ENCODE measurements around the gene IFT122.

GRCh38 chr3:129557548-129557894 is 117.5 kb downstream of the IFT122 start:
- no peak for TF ChIP-seq EZH2phosphoT487 (IDR thresholded peaks at IDR 0.05; ENCODE audit: unreplicated experiment)
- TF ChIP-seq, protein P1, sequence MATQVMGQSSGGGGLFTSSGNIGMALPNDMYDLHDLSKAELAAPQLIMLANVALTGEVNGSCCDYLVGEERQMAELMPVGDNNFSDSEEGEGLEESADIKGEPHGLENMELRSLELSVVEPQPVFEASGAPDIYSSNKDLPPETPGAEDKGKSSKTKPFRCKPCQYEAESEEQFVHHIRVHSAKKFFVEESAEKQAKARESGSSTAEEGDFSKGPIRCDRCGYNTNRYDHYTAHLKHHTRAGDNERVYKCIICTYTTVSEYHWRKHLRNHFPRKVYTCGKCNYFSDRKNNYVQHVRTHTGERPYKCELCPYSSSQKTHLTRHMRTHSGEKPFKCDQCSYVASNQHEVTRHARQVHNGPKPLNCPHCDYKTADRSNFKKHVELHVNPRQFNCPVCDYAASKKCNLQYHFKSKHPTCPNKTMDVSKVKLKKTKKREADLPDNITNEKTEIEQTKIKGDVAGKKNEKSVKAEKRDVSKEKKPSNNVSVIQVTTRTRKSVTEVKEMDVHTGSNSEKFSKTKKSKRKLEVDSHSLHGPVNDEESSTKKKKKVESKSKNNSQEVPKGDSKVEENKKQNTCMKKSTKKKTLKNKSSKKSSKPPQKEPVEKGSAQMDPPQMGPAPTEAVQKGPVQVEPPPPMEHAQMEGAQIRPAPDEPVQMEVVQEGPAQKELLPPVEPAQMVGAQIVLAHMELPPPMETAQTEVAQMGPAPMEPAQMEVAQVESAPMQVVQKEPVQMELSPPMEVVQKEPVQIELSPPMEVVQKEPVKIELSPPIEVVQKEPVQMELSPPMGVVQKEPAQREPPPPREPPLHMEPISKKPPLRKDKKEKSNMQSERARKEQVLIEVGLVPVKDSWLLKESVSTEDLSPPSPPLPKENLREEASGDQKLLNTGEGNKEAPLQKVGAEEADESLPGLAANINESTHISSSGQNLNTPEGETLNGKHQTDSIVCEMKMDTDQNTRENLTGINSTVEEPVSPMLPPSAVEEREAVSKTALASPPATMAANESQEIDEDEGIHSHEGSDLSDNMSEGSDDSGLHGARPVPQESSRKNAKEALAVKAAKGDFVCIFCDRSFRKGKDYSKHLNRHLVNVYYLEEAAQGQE (IDR thresholded peaks at IDR 0.05; ENCODE audit: unreplicated experiment), result no peak
